Hypothalamus (tissue), 51 donors: ENCODE measurements around the gene OR10C1.
"Not testable (repeated sequence)": the region's sequence is repeated elsewhere in the genome, so short reads cannot be mapped to it uniquely, and the experiment has no call there.

Source experiments
- DNase-seq, 51 donors: peaks; one replicate each; lab custom pipeline; 2025; lab: John Stamatoyannopoulos, UW

OR10C1 gene, protein sequence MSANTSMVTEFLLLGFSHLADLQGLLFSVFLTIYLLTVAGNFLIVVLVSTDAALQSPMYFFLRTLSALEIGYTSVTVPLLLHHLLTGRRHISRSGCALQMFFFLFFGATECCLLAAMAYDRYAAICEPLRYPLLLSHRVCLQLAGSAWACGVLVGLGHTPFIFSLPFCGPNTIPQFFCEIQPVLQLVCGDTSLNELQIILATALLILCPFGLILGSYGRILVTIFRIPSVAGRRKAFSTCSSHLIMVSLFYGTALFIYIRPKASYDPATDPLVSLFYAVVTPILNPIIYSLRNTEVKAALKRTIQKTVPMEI

DNA sequence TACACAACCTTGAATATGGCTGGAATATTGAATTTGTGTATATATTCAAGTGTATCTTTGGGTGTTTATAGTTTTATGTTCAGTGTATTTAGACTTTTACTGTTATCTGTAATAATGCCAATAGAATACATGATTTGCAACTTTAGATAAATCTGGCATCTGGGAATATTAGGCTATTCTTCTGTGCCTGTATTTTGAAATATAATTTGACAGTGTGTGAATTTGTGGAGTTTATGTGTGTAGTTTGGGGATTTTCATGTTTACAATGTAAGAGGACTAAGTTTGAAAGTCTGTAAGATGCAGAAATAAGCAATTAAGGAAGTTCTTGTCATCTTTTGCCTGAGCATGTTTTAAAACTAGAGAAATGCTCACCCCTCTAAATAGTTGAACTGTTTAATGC, at the start of gene OR10C1:
OR10C1 (plus strand) TSS at position 301 of the 400 bp plus-strand sequence. CDS start 710 bp downstream, outside the sequence.
- DNase-seq = no peak

DNA sequence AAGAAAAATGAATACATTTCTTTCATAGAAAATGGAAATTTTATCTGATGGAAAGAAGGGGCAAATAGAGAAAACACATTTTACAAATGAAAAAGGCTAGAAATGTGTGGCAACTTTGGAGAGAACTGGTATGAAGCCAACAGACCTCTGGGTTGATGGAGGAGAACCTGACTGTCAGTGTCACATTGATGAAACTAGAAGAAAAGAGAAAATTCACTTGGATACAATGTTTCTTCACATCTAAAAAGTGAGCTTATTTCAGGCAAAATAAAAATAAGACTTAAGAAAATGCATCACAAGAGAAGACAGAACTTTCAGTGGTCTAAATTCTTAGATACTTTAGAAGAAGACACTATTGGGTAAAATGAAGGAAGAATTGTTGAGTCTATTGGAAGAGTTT, 43.8 kb upstream of the OR10C1 start, which contains the start of gene OR12D2:
OR12D2 (plus strand) TSS at position 301 of the 400 bp plus-strand sequence. CDS start 1,069 bp downstream, outside the sequence.
- DNase-seq = no peak

DNA sequence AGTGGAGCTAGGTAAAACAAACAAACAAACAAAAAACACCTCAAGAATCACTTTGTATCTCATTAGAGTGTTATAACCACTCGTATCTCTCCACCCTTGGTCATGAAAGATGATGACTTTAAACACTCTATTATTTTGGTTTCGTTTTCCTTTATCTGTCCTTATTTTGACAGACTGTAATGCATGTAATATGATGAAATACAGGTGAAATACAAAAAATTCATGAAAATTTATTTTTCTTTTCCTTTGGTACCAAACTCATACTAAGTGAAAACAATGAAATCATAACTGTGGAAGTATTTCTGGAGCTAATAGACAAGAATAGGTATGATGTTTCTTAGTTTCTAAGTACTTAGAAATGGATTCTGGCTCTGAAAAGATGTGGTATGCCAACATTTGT, 39.6 kb upstream of the OR10C1 start:
- no peak for DNase-seq

DNA sequence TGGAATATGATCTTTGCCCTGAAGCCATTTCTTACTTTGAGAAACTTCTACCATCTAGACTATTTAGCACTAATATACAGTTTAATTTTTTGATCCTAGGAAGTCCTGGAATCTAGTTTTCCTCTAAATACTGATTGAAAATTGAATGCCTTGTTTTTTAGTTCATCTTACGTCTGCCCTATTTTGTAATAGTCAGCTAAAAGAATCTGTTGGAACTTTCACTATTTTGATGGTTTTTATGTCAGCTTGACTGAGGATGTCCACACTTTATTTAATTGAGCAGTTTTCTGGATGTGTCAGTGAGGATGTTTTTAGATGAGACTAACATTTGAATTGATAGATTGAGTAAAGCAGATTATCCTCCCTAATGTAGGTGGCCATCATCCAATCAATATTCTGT, 35.3 kb upstream of the OR10C1 start:
- DNase-seq = no peak

DNA sequence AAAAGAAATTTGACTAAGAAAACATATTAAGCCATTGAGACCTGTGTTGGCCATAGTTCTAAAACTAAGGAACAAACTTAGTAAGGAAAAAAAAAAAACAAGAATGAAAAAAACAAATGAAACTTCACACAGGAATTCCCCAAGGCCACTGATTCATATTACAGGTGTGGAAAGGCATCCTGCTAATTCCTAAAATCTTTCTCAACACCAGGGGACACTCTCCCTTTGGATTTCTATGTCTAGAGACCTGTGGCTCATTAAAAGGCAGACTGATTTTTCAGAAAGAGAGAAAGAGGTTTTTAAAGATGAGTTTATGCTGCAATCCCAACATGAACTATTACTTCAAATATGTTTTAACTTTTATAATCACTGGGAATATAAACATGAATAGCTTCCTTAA, 24.5 kb upstream of the OR10C1 start, which contains the start of gene OR12D1:
OR12D1 (plus strand) TSS at position 341 of the 400 bp plus-strand sequence.
- no peak for DNase-seq

DNA sequence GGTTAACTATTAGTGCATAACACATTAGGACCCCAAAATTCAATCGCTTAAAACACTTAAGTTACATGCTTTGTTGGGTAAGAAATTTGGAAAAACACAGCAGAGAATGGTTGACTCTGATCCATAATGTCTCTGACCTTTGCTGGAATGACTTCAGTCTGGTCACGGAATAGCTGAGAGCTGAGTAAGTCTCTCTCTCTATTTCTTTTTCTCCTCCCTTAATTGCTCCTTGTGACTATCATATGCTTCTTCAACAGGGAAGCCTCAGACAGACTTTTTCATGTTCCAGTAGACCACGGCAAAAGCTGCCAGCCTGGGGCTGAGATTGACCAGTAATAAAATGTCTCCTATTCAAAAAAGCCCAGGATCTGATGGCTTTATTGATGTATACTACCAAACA, 19.6 kb upstream of the OR10C1 start:
- no peak for DNase-seq

DNA sequence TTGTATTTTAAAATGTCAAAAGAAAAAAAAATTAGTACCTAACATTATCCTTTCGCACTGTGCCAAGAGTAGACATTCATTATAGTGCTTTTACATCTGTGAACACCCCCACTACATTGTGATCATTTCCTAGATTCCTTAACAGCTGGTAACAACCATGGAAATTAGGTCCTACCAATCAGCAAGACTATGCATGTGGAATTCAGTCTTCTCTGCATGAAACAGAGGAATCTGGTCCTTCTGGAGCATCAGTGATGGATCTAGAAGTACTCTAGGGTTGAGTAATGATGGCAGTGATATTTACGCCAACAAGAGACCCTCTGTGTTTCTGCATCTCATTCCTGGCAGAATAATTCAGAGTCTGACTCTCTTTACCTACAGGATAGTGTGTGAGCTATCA, 14.9 kb upstream of the OR10C1 start:
- no peak for DNase-seq

DNA sequence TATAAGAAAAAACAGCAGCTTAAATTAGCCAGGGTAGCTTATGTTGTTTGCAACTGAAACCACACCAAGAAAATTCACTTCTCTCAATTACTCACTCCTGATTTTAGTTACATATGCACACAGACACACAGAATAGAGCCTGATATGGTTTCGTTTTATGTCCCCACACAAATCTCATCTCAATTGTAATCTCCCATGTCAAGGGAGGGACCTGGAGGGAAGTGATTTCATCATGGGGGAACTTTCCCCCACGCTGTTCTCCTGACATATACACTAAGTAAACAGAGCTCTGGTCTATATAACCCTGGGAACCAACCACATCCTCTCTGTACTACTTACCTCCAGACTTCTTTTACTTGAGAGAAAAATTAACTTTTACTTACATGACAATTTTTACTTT, 14.5 kb upstream of the OR10C1 start:
- DNase-seq = no peak

DNA sequence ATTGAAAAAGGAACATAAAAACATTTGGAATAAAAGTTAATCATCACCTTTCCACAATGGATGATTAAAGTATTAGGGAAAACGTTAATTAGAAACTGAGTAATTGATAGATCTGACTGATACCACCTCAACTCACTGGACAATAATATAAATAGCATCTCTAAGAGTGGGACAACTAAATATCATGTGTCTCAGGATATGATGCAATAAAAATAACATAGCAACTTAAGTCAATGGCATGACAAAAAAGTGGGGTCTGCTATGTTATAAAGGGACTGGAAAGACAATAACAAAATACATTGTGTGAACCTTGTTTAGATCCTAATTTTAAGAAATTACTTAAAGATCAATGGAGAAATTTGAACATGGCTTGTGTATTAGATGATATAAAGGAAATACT, 14.0 kb upstream of the OR10C1 start:
- DNase-seq = no peak

DNA sequence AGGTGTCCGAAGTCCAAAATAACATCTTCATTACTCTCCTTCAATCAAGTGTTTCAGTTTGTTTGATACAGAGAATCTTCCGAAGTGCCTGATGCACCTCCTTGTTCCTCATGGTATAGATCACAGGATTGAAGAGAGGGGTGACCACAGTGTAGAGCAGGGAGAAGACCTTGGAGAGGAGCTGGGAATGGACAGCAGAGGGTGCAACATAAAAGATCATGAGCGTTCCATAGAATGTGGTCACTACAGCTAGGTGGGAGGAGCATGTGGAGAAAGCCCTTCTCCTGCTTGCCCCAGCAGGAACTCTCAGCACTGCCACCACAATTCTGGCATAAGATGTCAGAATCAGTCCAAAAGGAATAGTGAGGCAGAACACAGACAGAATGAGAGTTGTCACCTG, 12.5 kb upstream of the OR10C1 start:
- DNase-seq = no peak

DNA sequence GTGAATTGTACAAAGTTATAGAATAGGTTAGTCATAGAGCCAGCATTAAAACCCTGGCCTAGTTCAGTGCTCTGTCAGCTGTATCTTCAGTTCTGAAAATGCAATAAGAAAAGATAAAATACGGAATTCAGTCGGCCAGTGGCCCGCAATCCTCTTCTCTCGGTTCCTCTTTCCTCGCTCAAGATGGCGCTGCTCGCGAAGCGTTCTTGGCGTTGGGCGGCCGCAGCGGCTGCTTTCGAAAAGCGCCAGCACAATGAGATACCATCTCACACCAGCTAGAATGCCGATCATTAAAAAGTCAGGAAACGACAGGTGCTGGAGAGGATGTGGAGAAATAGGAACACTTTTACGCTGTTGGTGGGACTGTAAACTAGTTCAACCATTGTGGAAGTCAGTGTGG, 2.4 kb upstream of the OR10C1 start:
- DNase-seq = not testable (repeated sequence)

DNA sequence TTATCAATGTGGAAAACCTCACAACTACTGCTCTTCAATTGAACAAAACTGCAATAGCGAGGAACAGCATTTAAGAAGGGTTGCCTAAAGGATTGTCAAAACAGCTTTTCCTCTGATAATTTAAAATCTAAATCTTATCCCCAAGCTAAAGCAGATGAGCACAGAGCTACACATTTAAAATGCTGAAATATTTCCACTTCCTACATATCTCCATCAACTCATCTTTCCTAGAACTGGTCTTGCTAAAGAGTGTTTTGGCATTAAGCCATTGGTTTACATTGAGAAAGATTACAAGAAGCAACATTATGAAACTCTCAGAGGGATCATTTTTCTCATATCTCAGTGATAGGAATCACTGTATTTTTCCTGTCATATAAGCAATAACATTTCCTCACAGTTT, 3.6 kb downstream of the OR10C1 start:
- DNase-seq = no peak

DNA sequence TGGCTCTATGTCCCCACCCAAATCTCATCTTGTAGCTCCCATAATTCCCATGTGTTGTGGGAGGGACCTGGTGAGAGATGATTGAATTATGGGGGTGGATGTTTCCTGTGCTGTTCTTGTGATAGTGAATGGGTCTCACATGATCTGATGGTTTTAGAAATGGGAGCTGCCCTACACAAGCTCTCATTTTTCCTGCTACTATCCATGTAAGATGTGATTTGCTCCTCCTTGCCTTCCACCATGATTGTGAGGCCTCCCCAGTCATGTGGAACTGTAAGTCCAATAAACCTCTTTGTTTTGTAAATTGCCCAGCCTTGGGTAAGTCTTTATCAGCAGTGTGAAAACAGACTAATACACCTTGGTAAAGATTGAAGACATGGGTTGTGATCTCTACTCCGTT, 4.9 kb downstream of the OR10C1 start:
- not testable (repeated sequence) for DNase-seq

DNA sequence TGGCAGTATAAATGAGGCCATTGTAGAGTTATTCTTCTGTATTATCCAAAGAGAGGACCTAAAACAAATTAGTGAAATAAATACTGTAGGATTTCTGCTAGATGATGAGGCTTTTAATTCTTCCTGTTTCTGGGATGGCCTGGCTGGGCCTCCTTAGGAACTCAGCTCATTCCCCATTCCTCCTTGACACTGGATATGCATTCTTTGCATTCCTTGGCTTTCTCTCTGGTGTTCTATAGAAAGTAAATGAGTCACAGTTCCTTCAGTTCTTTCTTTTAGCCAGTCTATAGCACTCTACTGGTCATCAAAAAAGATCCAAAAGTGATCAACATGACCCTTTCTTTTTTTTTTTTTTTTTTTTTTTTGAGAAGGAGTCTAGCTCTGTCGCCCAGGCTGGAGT, 8.6 kb downstream of the OR10C1 start:
- DNase-seq = no peak

DNA sequence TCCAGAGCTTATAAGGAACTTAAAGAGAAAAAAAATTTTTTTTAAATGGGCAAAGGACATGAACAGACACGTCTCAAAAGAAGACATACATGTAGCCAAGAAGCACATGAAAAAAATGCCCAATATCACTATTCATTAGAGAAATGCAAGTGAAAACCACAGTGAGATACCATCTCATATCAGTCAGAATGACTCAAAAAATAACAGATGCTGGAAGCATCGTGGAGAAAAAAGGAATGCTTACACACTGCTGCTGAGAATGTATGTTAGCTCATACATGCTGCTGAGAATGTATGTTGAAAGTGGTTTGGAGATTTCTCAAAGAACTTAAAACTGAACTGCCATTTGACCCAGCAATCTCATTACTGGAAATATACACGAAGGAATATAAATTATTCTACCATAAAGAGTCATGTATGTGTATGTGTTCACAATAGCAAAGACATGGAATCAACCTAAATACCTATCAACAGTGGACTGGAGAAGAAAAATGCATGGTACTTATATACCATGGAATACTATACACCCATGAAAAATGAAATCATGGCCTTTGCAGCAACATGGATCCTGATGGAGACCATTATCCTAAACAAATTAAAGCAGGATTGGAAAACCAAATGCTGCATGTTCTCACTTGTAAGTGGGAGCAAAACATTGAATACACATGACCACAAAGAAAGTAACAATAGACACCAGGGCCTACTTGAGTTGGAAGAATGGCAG, 12.5 kb downstream of the OR10C1 start:
- no peak for DNase-seq

DNA sequence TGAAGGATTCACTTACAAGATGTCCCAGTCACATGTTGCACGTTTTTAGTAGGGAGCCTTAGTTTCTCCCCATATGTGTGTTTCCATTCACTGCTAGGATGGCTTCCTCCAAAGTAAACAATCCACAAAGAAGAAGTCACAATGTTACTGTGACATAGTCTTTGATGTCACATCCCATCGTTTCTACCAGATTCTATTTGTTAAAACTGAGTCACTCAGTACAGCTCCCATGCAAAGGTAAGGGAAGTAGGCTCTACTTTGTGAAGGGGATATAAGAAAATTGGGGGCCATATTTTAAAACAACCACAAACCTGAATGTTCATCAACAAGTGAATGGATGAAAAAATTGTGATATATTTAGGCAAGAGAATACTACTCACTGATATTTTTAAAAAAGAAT, 17.9 kb downstream of the OR10C1 start, which contains the start of the genes OR11A1 and OR2H1:
OR11A1 (minus strand) TSS at position 101 of the 400 bp plus-strand sequence. CDS start 29,430 bp downstream, outside the sequence.
OR2H1 (plus strand) TSS at position 185 of the 400 bp plus-strand sequence. CDS start 4,615 bp downstream, outside the sequence.
- no peak for DNase-seq

DNA sequence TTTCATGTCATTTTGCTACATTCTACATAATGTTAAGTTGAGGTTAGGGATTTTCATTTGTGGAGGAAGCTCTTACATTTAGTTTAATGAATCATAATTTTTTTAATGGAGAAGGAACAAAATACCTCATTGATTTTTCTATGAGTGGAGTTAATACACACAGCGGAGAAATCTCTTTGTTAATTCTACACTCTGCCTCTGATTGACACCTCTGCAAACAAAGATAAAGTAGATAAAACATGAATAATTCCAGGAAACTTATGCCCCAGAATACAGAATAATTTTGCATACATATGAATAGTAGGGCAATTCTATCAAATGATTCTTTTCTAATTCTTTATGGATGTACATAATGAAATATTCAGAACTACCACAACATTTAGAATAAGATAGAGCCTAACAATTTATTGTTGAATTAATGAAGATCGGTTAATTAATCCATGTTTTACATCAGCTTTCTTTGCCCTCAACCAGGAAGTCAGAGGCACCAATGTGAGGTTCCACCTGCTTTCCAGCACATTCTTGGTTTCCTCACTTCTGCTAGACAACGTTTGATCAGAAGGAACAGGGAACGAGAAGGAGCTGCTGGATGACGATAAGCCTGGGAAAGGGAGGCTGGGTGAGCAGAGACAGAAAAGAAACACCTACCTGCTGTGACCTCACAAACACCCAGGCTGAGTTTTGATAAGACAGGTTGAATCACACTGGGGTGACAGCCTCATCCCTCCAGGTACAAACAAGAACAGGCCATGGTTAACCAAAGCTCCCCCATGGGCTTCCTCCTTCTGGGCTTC, 22.1 kb downstream of the OR10C1 start:
- DNase-seq = no peak

DNA sequence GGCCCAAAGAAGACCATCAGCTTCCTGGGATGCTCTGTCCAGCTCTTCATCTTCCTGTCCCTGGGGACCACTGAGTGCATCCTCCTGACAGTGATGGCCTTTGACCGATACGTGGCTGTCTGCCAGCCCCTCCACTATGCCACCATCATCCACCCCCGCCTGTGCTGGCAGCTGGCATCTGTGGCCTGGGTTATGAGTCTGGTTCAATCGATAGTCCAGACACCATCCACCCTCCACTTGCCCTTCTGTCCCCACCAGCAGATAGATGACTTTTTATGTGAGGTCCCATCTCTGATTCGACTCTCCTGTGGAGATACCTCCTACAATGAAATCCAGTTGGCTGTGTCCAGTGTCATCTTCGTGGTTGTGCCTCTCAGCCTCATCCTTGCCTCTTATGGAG, 22.9 kb downstream of the OR10C1 start:
- DNase-seq = no peak

DNA sequence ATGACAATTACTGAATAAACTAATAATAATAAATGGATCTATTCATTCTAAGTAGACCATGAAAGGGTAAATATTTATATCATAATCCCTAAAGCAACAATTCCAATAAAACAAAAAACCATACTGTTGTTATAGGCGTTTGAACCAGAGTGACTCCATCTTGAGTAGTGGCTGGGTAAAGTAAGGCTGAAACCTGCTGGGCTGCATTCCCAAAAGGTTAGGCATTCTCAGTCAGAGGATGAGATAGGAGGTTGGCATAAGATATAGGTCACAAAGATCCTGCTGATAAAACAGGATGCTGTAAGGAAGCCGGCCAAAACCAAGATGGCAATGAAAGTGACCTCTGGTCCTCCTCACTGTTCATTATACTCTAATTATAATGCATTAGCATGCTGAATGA, 26.2 kb downstream of the OR10C1 start:
- DNase-seq = no peak

DNA sequence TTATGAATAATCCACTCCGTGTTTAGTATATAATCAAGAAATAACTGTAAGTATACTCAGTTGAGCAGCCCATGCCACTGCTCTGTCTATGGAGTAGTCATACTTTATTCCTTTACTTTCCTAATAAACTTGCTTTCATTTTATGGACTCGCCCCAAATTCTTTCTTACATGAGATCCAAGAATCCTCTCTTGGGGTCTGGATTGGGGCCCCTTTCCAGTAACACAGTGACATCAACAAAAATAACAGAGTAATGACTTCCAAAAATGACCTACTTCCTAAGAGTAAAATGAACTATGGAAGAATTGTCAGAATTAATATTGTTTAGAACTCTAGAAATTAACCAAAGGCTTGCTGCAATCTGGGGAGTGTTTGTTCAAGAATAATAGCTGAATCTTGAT, 26.7 kb downstream of the OR10C1 start:
- no peak for DNase-seq

DNA sequence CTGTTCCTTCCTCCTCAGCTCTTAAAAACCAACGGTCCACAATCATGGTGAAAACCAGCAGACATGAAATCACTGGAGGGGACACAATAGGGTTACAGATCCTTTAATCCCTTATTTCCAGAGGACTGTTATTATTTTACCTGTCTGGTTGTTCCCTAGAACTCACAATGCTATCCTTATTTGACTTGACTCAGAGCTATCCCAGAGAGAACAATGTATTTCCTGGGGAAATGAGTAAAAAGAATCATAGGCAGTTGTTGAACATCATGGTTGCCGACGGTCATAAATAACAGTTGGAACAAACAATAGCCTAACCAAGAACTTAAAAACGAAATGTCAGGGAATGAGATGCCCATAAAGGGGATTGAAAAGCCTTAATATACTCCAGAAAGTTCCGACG, 27.1 kb downstream of the OR10C1 start:
- no peak for DNase-seq
